Activated CD4-positive, CD25-positive, alpha-beta regulatory T cell treated with anti-CD3 and anti-CD28 coated beads, Interleukin-2, amount 50 U/mL, for 16 hours (primary cell): ENCODE results near the gene GLYATL2.

ENCODE experiments used
- DNase-seq: peaks from one replicate; pipeline ENCODE4 v3.0.0-alpha.2; 2020; ENCODE audit warnings: low read depth, low spot score

The GLYATL2 gene

DNA sequence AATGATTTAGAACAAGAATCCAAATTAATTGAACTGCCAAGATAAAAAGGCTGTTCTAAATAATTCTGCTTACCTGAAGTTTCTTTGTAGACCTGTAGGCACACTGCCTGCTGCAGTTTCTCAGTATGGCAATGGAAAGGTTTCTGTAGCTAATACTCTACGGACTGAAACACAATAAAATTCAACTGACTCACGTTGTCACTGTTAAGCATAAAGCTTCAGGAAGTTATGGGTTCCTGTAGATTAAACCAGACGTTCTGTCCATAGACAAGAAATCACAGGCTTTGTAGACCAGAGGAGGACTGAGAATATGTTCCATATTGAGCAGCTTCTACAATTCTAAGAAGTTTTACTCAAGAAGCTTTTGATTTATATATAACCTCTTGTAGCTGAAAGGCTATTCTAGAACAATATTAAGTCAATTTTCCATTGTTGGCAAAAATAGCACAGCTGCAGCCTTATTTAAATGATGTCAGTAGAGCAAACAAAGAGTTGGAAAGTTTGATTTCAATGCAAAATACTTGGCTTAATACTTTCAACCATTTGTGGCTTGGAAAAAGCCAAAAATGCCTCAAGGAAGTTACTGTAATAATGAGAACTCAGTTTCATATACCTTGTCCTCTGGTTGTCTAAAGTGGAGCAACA is at the start of gene GLYATL2:
TSS of gene GLYATL2 (minus strand) at position 344 of the 645 bp plus-strand sequence. CDS start 5,092 bp downstream, outside the sequence.
- no peak for DNase-seq

DNA sequence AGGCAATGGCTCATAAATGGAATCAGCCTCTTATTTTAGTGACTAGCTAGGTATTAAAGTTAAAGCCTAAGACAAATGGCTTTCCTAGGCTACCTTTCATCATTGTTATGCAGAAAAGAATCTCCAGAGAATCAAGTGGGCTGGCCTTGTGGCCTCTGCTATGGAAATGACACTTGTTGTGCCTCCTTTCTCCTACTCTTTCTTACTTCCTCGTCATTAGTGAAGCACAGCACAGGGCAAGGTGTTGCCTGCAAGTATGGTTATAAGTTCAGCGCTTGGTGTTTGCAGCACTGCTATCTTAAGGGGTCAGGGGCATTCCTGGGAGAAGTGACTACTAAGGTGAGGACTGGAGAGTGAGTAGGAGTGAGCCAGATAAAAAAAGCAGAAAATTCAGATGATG is 49.4 kb upstream of the GLYATL2 start:
- DNase-seq: no peak

DNA sequence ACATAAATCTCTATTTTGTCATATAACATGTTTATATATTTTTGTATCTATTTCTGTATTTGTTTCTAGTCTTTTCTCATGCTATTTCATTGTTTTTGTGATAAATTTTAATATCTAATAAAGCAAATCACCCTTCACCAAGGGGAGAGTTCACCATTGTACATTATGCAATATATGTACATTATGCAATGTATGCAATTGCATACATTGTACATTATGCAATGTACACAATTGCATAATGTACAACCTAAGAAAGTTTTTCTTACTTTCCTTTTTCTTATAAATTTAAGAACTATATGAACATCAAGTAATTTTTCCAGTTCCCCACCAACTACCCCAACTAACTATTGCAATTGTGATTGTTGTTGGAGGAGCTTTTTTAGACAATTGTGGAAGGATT is 44.1 kb upstream of the GLYATL2 start:
- no peak for DNase-seq

DNA sequence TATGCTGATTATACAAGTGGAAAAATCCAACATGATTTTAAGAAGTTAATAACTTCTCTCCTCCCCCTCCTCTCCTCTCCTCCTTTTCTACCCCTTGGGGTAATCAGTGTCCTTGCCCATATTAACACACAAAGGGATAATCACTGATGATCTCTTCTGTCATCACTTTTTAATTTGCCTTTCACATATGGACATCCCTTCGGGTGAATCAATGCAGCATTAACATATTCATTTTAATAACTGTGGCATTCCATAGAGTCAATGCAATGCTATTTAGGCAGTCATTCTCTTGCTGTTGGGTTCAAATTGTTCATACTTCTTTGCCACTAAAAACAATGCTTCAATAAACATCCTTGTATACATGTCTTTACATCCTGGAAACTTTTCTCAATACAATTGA is 42.9 kb upstream of the GLYATL2 start:
- DNase-seq: no peak

DNA sequence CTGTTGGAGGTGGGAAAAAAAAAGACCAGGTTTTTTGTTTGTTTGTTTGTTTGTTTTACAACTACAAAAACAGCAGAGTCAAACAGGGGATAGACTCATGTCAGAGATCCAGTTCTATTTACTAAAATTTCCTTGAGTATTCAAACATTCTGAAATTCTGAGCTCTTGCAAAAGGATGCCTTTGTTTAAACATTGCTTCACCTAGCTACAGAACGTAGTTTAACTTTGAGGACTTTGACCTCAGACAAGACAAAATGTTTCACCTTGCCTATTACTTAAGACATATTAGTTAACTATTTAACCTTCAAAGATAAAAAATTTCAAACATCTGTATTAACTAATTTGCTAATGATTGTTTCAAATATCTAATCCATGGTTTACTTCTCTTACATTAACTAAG is 36.1 kb upstream of the GLYATL2 start:
- no peak for DNase-seq

DNA sequence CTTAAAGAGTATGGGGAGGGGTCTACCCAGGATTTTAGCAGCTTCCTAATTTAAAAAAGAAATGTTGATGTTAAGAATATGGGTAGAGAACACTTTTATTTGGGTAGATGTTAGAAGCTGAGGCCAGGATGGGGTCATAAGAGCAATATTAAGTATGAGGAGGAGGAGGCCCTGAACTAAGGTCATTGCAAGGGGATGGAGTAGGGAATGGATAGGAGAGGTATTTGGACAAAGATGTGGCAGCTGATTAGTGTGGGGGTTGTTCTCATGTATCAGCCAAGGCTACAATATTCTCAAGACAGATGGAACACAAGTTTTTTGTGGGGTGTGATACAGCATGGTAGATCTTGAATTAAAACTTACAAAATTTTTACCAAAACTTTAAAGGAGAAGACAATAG is 35.7 kb upstream of the GLYATL2 start:
- no peak for DNase-seq

DNA sequence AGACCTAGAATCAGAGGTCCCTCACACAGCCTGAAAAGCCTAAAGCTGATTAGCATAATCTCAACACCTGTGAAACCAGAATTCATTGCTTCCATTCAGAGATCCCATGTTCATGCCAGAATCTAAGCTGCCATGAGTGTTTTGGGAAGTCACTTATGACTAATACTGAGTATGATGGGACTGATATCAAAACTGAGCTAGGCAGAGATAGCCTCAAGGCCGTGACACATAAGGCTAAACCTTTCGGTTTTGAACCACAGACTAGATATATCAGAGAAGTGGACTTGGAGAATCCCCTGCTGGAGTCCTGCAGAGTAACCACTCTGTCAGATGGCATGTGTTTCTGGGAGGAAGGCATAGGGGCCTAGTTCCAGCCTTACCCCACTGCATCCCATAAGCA is 23.1 kb upstream of the GLYATL2 start:
- no peak for DNase-seq

GRCh38 chr11:58866788-58867187 is 22.3 kb upstream of the GLYATL2 start:
- no peak for DNase-seq

DNA sequence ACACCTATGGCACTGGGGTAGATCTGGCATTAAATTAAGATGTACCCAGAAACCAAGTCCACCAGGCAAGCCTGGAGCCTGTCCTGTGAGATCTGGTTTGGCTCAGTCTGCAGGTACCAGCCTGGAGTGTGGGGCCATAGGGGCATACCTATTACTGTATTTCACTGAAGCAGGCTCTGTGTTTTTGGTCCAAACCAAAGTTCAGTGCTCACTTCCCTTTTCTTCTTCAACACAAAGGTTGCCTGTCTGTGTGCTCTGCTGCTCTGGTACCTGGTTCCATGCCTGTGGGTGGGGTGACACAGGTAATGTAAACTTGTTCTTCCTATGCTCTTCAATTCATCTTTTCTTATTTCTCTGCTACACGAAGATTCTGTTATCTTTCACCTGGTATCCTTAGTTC is 19.8 kb upstream of the GLYATL2 start:
- no peak for DNase-seq

DNA sequence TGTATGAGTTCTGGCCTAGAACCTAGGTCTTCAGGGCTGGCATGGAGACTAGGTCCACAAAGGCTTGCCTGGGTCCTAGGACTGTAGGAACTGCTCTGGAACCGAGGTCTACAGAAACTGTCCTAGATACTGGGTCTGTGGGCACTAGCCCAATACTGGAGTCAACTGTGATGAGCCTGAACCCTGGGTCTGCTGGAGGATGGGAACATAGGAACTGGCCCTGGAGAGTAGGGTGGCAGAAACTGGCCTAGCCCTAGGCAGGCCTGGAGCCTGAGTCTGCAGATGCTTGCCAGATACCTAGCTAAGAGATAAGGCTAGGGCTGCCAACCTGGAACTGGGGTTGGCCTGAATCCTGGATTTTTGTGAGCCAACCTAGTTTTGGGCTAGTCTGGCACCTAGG is 19.2 kb upstream of the GLYATL2 start:
- no peak for DNase-seq

DNA sequence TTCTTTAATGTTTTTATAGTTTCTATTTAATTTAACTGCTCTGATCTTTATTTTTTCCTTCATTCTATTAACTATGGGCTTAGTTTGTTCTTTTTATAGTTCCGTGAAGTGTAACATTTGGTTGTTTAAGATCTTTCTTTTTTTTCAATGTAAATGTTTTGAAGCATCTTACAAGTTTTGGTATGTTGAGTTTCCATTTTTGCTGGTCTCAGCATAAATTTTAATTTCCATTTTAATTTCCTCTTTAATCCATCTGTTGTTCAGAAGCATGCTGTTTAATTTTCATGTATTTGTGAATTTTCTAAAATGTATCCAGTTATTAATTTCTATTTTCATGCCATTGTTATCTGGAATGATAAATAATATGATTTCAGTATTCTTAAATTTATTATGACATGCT is 17.0 kb upstream of the GLYATL2 start:
- DNase-seq: no peak

DNA sequence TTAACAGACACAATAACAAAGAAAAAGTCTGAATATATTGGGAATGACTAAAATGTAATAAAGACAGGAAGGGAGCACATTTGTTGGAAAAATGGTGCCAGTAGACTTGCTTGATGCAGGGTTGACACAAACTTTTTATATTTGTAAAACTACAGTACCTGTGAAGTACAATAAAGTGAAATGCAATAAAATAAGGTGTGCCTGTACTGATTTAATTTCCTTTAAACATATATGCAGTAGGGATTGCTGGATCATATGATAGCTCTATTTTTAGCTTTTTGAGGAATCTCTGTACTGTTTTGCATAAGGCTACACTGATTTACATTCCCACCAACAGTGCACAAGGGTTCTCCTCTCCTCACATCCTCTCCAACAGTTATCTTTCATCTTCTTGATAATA is 12.3 kb upstream of the GLYATL2 start:
- no peak for DNase-seq

DNA sequence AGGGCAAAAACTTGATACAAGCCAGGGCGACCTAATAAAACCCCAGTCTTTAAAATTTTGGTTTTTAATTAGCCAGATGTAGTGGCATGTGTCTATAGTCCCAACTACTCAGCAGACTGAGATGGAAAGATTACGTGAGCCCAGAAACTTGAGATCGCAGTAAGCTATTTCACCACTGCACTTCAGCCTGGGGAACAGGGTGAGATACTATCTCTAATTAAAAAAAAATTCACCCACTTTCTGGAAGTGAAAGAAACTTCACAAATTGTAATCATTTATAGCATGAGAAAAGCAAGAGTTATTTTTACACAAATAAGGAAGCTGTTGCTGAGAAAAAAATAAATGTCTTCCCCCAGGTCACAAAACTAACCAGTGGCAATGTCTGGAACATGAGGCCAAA is 882 bp upstream of the GLYATL2 start:
- DNase-seq: no peak

DNA sequence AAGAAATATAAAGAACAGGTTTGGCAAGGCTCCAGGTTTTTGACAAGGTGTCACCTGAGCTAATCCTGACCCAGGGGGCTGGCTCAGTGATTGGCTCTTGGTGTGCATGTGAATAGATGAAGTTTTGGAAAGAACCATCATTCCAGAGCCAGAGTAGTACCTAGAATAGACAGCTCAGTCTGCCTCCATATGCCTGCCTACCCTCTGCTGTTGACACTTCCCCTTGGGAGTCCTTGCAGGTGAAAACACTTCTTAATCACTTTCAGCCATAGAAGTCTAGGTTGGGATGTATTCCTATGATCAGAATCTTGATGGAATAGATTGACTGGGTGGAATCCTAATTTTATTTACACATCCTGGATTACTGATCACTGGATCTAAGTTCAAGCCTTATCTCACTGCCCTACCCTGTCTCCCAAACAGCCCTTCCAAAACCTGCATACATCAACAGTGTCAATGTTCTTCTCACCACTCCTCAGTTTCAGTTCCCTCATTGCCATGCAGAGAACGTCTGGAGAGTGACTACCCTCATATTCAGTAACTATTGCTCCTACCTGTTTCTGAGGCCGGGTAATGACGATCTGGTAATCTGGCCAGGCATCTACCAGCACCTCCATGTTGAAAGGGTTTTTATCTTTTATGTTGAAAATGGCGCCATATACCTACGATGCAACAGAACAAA is 6.7 kb downstream of the GLYATL2 start:
- no peak for DNase-seq

- no peak for DNase-seq
These were observed 12.4 kb downstream of the GLYATL2 start for GRCh38 chr11:58832056-58832645.

DNA sequence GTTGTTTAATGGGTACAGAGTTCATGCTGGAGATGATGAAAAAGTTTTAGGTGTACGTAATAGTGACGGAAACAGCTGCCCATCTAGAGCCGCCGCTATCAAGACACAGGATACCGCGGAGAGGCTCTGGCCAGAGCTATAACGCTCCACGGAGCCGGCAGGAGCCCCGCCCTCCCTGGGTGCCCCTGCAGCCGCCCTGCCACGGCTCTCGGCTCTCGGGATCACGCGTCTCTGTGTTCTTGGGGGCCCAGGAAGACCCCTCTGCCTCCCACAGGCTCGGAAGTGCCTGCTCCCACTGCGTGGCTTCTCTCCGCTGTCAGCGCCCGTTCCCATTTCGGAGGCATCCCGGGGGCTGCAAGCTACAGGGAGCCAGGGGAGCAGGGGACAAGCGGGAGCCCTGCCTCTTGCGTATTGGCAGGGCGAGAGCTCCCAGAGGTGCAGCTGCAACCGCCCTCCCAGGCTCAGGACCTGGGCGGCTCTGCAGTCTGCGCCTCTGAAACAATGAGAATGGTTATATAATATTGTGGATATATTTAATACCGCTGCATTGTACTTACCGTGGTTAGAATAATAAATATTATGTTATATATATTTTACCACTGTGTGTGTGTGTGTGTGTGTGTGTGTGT is 13.7 kb downstream of the GLYATL2 start:
- no peak for DNase-seq

DNA sequence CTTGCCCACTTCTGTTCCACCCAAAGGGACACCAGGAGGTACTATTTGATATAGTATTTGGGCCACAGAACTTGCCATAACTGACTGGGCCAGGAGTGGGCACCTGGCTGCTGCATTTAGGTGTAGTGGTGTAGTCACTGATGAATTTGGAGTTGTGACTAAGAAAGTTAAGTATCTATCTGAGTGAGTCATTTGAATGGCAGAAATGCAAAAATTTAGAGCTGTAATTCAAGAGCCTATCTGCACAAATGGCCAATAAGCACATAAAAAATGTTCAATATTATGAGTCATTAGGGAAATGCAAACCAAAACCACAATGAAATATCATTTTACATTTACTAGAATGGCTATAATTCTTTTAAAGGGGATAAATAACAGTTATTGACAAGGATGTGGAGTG is 14.7 kb downstream of the GLYATL2 start:
- DNase-seq: no peak

DNA sequence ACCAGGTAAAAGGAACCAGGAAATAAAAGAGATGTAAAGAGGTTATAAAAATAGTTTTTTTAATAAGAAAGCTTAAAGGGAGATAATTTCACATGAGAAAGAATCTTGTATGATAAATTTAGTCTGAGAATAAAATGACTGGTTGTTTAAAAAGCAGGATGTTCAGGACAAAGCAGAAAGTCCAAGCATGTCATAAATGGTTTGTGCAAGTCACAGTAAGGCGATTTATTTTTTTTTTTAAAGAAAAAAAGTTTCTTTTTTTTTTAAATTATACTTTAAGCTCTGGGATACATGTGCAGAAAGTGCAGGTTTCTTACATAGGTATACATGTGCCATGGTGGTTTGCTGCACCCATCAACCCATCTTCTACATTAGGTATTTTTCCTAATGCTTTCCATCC is 30.8 kb downstream of the GLYATL2 start:
- no peak for DNase-seq

DNA sequence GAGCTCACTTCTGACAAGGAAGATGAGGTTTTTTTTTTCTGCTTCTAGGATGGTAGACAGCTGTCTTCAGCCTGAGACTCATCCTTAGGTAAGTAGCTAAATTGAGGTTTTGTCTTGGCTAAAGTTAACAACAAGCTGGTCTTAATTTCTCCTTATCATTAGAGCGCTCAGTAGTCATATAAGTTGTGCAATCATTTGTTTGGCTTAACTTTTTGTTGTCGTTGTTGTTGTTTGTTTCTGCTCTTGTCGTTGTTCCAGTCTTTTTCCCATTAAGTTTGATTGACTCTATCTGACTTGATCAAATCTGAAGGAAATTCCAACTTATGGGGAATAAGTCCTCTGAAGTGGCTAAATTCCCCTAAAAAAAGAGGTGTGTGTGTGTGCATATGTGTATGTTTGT is 33.0 kb downstream of the GLYATL2 start:
- no peak for DNase-seq

- no peak for DNase-seq
These were observed 37.2 kb downstream of the GLYATL2 start for GRCh38 chr11:58807343-58807742.

GRCh38 chr11:58805065-58805464 is 39.4 kb downstream of the GLYATL2 start:
- no peak for DNase-seq

DNA sequence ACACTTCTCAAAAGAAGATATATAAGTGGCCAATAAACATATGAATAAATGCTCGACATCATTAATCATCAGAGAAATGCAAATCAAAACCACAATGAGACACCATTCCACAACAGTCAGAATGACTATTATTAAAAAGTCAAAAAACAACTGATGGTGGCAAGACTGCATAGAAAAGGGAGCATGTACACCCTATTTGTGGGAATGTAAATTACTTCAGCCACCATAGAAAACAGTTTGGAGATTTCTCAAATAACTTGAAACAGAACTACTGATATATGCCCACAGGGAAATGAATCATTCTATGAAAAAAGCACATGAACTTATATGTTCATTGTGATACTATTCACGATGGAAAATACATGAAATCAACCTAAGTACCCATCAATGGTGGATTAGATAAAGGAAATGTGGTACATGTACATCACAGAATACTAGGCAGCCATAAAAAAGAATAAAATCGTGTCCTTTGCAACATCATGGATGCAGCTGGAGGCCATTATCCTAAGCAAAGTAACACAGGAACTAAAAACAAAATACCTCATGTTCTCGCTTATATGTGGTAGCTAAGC is 42.4 kb downstream of the GLYATL2 start:
- DNase-seq: no peak
